ENCODE results near the gene RARG. TPM values are rescaled to one million over a fixed set of nuclear protein-coding genes. Genes with fewer than 3 reads are reported as not detected.

Gene RARG
- total and polyA plus RNA-seq, 2 of the 8 experiments (the other 6 are each of a cell fraction or from before 2014, with no cell fraction given), result 68.6 to 68.9 TPM

- peak; percentile 78 to 84 for TF ChIP-seq RAD21 (IDR thresholded peaks at IDR 0.05 in 1 of 2, conservative IDR thresholded peaks at IDR 0.05 in 1 of 2; ENCODE audit: low read depth in 2 of 2, low read length in 2 of 2)
- no peak for TF ChIP-seq SIRT6 (IDR thresholded peaks at IDR 0.05; ENCODE audit: low read length)
- no peak for TF ChIP-seq RXRA (IDR thresholded peaks at IDR 0.05; ENCODE audit: insufficient read depth, low read depth, low read length)
- peak; percentile 58; the same call in 1 of the 2 replicates for TF ChIP-seq POLR2AphosphoS5 (IDR thresholded peaks at IDR 0.05; ENCODE audit: low read depth, low read length)
- peak; percentile 15; the same call in 1 of the 2 replicates for TF ChIP-seq MAX (IDR thresholded peaks at IDR 0.05)
- no peak for TF ChIP-seq RNF2 (IDR thresholded peaks at IDR 0.05; ENCODE audit: borderline replicate concordance, low read depth, low read length, missing control alignments, poor library complexity, severe bottlenecking)
- TF ChIP-seq PHF8 (conservative IDR thresholded peaks at IDR 0.05; ENCODE audit: low read depth, low read length), result peak; percentile 88
- TF ChIP-seq KDM1A (IDR thresholded peaks at IDR 0.05; ENCODE audit: borderline replicate concordance, low read length), result no peak
These were observed 19.7 kb upstream of the RARG start (continued) for GRCh38 chr12:53251477-53252348.
